Thoracic aorta (tissue), 2 donors: Measurements from ENCODE around the gene NUCB1. TPM values are rescaled to one million over a fixed set of nuclear protein-coding genes. Genes with fewer than 3 reads are reported as not detected.
A peak's percentile ranks its signal among the peaks of the same experiment; 100 is the strongest.

Experiments
- ATAC-seq: fragments of 150-250 bp; one replicate; pipeline ENCODE4 v1.8.0; 2017; ENCODE audit warnings: low read depth; ENCODE audit not compliant: insufficient number of reproducible peaks, low FRiP score
- DNase-seq: peaks from one replicate; pipeline ENCODE4 v3.0.0-alpha.2; 2020; ENCODE audit warnings: low spot score
- H3K27ac ChIP-seq, 2 donors: fragments of 200-600 bp; sonication (generic); 1 replicate in 1 of 2; 2 replicates in 1 of 2; pipeline ENCODE4 v1.5.1; 2016; ENCODE audit warnings: mild to moderate bottlenecking in 2 of 2, moderate library complexity in 2 of 2
- H3K27me3 ChIP-seq: fragments of 200-600 bp; sonication (generic); replicated peaks from 2 replicates; pipeline ENCODE4 v1.6.0; 2016; ENCODE audit warnings: mild to moderate bottlenecking; ENCODE audit not compliant: insufficient read depth
- H3K36me3 ChIP-seq: fragments of 200-600 bp; sonication (generic); one replicate; pipeline ENCODE4 v1.5.1; 2016
- H3K4me1 ChIP-seq, 2 donors: fragments of 200-600 bp; sonication (generic); 1 replicate in 1 of 2; 2 replicates in 1 of 2; pipeline versions ENCODE4 v1.5.1 to v1.6.0; 2016; ENCODE audit warnings: low read depth in 2 of 2, mild to moderate bottlenecking in 1 of 2; ENCODE audit not compliant: control insufficient read depth in 1 of 2
- H3K4me3 ChIP-seq: fragments of 200-600 bp; sonication (generic); 2 replicates; pipeline ENCODE4 v1.5.1; 2016; ENCODE audit warnings: mild to moderate bottlenecking
- H3K9me3 ChIP-seq: fragments of 200-600 bp; sonication (generic); 2 replicates; pipeline ENCODE4 v1.5.1; 2016
- total RNA-seq, 2 donors: library from RNA; depleted of rRNA; stranded (reverse); fragments of >200 nt; gene quantifications; one replicate each; pipeline versions ENCODE4 v1.1.0 to v1.2.3, GENCODE V29; 2016
- TF ChIP-seq, protein P1 (sequence below): fragments of 200-600 bp; sonication (generic); IDR thresholded peaks from one replicate; pipeline ENCODE4 v1.5.1; 2019; ENCODE audit warnings: antibody characterized with exemption

NUCB1 gene
- total RNA-seq, 2 donors from 2014 or later = 415 to 671 TPM

DNA sequence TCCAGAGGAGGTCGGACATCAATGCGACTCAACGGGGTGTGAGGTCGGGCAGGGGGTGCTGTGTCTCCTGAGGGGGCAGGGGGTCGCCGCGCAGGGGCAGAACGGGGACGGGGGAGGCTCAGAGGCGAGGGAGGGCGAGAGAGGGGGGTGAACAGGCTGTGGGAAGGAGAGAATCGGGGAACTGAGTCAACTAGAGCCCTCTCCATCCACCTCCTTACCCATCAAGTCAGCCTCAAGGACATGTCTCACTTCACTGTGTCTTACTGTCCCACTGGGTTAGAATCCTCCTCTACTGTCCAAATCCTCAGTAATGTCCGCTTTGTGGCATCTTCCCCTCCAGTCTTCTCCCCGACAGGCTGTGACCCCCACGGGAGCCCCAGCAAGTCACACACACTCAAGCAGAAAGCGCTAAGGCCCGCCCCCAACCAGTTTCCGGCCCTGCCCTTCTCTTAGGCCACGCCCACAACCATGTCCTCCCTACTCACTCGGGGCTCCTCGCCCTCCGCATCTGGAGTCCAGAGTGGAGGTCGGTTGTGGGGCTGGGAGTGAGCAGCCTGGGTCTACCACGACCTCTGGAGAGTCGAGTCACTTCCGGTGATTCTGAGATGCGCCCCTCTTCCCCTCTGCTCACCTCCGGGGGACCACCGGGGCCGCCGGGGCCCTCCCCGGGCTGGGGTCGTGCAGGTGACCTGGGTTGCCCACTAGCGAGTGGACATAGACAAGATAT lies 41.0 kb upstream of the NUCB1 start:
- Histone ChIP-seq H3K4me3 (peak overlapping the region; percentile 41), H3K27ac (no peak overlapping the region), H3K4me1 (no peaks in the 10 kb centered on the region), H3K9me3 (no peaks in the 10 kb centered on the region), H3K36me3 (peaks cover 9% of the 10 kb centered on the region), H3K27me3 (no peaks in the 10 kb centered on the region)
- TF ChIP-seq, protein P1, sequence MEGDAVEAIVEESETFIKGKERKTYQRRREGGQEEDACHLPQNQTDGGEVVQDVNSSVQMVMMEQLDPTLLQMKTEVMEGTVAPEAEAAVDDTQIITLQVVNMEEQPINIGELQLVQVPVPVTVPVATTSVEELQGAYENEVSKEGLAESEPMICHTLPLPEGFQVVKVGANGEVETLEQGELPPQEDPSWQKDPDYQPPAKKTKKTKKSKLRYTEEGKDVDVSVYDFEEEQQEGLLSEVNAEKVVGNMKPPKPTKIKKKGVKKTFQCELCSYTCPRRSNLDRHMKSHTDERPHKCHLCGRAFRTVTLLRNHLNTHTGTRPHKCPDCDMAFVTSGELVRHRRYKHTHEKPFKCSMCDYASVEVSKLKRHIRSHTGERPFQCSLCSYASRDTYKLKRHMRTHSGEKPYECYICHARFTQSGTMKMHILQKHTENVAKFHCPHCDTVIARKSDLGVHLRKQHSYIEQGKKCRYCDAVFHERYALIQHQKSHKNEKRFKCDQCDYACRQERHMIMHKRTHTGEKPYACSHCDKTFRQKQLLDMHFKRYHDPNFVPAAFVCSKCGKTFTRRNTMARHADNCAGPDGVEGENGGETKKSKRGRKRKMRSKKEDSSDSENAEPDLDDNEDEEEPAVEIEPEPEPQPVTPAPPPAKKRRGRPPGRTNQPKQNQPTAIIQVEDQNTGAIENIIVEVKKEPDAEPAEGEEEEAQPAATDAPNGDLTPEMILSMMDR = no peak
- no peak for DNase-seq
- no peak for ATAC-seq

DNA sequence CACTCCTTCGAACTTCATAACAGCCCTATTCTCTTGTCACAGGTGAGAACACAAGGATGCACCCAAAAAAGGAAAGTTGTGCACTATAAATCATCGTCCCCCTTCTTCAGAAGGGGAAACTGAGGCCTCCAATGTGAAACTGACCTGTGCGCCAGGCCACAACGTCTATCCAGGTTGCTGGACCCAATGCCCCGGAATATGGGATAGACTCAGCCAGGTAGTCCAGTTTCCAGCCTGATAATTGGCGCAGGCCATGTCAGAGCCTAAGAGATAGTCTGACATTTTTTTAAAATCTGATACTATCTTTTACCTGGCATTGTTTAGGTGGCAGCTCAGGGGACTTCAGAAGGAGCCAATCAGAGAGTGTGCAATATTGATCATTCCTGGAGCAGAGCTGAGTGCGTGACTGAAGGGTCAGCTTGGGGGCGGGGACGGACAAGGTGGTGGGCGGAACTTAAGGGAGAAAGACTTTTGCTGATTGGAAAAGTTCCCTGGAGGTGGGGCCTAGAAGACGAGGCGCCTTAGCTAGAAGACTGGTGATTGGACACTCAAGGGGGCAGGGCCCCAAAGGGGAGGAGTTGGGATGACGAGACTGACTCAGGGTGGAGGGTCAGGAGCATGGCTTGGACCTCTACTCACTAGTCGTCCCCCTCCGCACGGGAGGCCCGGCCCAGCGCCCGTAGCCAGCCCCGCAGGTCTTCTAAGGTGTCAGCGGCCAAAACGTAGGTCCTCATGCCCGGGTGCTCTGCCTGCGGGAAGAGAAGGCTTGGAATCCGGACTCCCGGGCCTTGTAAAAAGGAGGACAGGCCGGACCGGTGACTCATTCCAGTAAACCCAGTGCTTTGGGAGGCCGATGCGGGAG lies 40.2 kb upstream of the NUCB1 start:
- no peak for DNase-seq
- peaks cover 9% of the 10 kb centered on the region for H3K36me3 ChIP-seq
- no peak for ATAC-seq
- H3K9me3 ChIP-seq = no peaks in the 10 kb centered on the region
- H3K27me3 ChIP-seq = no peaks in the 10 kb centered on the region
- H3K4me1 ChIP-seq = no peaks in the 10 kb centered on the region
- no peak overlapping the region for H3K27ac ChIP-seq
- TF ChIP-seq, protein P1 = no peak
- H3K4me3 ChIP-seq = no peak overlapping the region

DNA sequence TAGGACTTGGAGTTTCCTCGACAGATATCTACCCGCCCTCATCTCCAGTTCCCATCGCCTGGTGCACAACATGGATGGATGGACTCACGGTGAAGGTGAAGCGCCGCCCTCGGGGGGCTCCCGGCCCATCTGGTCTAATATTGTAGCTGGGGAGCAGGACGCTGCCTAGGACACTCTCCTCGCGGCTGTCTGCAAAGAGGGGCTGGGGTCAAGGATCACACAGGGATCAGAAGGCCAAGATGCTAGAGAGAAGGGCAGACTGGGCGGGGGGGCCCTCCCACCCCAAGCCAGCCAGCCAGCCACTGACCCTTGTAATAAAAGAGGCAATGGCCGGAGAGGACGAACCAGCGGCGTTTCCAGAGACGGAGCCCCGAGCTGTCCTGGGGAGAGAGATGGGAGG lies 38.8 kb upstream of the NUCB1 start:
- Histone ChIP-seq H3K9me3 (no peaks in the 10 kb centered on the region), H3K4me3 (no peak overlapping the region), H3K4me1 (peaks cover 0 to 2% of the 10 kb centered on the region in 2 donors), H3K36me3 (peaks cover 9% of the 10 kb centered on the region), H3K27ac (no peak overlapping the region), H3K27me3 (no peaks in the 10 kb centered on the region)
- DNase-seq = no peak
- ATAC-seq = no peak
- TF ChIP-seq, protein P1 = no peak

DNA sequence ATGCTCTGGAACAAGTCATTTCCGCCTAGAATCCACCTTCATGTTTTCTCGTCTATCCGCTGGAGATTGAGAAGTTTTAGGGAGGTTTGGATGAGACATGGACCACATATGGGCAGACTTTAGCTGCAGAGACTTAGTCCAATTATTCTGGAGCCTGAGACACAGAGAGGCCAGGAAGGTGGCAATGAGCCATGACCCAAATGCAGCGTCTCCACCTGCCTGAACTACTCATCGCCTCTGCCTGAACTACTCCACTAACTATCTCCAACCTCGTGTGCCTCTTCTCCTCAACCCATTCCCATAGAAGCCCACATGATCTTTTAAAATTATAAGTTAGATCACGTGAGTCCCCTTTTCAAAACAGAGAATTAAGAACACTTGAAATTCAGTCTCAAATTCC lies 37.3 kb upstream of the NUCB1 start:
- no peak overlapping the region for H3K4me3 ChIP-seq

DNA sequence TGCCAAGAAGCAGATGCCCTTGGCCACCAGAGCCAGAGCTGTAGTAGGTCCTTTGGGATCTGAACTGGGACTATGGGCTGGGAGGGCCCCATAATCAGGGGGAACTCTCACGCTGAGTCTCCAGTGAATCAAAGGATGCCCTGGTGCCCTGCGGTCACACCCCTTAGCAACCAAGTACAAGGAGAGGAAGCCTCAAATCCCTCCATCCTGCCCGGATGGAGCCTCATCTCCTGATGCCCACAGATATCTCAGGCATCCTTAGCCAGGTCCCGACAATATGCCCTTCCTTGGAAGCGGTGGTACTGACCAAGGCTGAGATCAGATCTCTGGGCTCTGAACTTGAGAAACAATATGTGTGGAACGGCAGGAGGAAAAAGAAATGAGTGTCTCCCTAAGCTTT lies 33.4 kb upstream of the NUCB1 start:
- Histone ChIP-seq H3K4me1 (peaks cover 3 to 28% of the 10 kb centered on the region in 2 donors), H3K9me3 (no peaks in the 10 kb centered on the region), H3K36me3 (no peaks in the 10 kb centered on the region), H3K4me3 (peak overlapping the region; percentile 63), H3K27me3 (no peaks in the 10 kb centered on the region), H3K27ac (no peak overlapping the region)
- DNase-seq (no peak), ATAC-seq (no peak)
- TF ChIP-seq, protein P1 = no peak

More for the DNA sequence above, 37.3 kb upstream of the NUCB1 start:
- H3K27ac ChIP-seq = no peak overlapping the region
- peaks cover 5% of the 10 kb centered on the region for H3K36me3 ChIP-seq
- H3K4me1 ChIP-seq = peaks cover 0 to 17% of the 10 kb centered on the region in 2 donors
- DNase-seq (no peak), ATAC-seq (no peak)
- H3K9me3 ChIP-seq = no peaks in the 10 kb centered on the region
- TF ChIP-seq, protein P1 = no peak
- H3K27me3 ChIP-seq = no peaks in the 10 kb centered on the region
